SKM-1 (cell line): ENCODE data around the gene EFNA4.
"Not testable (repeated sequence)": the region's sequence is repeated elsewhere in the genome, so short reads cannot be mapped to it uniquely, and the experiment has no call there.

ENCODE experiments used
- DNase-seq: peaks from one replicate; lab custom pipeline; 2025; ENCODE audit not compliant: unreplicated experiment; lab: John Stamatoyannopoulos, UW

The EFNA4 gene

DNA sequence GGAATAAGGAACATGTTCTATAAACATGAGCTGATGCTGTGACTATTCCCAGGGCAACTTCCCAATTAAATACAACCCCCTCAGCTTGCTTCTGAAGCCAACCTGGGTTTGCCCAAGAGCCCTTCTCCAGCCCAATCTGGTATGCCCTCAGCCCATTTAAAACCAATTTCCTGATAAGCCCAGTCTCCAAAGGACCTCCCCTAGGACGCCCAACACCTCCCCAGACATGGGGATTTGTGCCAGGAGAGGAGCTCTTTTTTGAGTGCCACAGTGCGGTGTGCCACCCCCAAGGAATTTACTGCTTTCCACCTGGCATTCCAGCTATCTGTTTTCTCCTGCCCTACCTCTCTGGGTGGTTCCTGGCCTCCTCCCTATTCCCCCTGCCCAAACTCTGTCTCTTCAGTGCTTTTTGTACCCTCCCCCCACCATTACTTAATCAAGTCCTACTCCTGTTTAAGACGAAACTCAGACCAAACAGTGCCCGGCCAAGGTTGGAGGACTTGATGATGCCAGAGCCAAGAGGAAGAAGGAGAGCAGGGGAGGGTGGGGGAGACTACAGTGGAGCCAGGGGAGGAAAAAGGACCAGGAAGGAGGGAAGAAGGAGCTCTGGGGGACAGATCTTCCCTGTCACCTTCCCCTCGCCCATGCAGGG lies 52.7 kb downstream of the EFNA4 start:
- DNase-seq: no peak

GRCh38 chr1:155117610-155118009 lies 54.1 kb downstream of the EFNA4 start:
- no peak for DNase-seq

DNA sequence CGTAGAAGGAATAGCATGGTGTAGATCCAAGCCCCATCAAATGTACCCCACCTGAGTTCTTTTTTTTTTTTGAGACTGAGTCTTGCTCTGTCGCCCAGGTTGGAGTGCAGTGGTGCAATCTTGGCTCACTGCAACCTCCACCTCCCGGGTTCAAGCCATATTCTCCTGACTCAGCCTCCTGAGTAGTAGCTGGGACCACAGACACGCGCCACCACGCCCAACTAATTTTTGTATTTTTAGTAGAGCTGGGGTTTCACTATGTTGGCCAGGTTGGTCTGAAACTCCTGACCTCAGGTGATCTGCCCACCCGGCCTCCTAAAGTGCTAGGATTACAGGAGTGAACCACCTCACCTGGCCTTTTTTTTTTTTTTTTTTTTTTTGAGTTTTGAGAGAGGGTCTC lies 54.5 kb downstream of the EFNA4 start:
- DNase-seq: not testable (repeated sequence)
